ENCODE results near the gene CNTNAP2. TPM values are rescaled to one million over a fixed set of nuclear protein-coding genes. Genes with fewer than 3 reads are reported as not detected.

Gene CNTNAP2
- total RNA-seq, 1 donor from 2014 or later, result 1.9 TPM

DNA sequence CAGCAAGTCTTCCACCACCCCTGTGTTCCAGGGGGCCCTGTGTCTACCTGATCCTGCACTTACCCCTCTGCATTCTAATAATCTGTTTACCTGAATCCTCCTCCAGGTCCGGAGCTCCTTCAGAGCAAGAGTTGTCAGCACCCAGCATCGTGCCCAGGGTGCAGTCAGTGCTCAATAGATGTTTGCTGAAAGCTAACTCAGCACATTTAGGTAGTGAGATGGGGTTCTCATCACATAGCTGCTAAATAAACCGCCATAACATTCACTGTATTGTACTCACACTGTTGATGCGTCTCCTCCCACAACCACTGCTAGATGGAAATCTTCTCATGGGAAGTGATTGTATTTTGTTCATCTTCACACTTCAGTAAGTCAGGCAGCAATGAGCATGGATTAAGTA, 2097.5 kb downstream of the CNTNAP2 start:
- DNase-seq, result no peak

DNA sequence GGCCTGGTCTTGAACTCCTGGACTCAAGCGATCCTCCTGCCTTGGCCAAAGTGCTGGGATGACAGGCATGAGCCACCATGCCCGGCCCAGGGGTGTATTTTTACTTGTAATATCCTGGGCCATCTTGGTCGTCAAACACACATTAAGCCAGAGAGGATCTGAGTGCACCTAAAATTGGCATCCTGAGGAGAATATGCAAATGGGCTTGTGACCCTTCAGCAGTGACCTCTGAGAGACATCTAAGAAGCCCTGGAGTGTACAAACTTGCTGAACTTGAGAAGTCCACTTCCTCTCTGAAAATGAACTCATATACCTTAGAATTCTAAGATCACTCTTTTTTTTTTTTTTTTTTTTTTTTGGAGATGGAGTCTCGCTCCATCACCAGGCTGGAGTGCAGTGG, 2102.0 kb downstream of the CNTNAP2 start:
- DNase-seq, result no peak

GRCh38 chr7:148222721-148223120, 2106.1 kb downstream of the CNTNAP2 start:
- DNase-seq, result no peak

DNA sequence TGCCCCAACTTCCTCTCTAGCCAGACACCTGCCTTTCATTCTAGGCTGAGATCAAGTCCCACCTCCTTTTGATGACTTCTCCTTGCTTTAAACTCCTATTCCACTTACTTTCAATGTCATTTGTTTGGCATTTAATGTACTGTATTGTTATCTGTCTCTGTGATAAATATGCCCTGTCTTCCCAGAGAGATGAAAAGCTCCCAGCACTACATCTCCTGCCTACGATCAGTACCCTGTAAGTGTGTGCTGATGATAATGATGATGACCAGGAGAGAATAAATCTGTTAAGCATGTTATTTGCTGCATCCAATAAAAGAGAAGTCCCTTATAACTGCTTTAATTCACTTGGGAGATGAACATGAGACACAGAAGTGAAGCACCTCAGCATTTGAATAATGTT, 2106.6 kb downstream of the CNTNAP2 start:
- DNase-seq, result no peak

- DNase-seq, result no peak
These were observed 2107.1 kb downstream of the CNTNAP2 start for GRCh38 chr7:148223738-148224137.

DNA sequence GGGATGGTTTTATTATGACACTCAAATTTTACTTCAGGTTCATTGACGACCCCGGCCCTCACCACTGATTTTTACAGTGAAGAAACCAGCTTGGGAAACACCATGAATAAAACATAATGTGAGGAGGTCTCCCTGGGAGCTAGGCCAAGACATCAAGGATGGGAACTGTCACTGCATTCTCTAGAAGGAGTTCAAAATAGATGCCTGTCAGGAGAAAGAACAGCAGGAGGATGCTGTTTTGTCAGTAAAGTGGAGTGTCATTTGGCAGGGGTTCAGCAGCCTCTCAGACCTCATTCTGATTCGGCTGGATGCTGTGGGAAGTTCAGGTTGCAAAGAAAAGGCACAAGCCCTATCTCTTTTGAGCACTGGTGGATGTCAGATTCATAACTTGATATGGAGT, 2113.7 kb downstream of the CNTNAP2 start:
- no peak for DNase-seq

DNA sequence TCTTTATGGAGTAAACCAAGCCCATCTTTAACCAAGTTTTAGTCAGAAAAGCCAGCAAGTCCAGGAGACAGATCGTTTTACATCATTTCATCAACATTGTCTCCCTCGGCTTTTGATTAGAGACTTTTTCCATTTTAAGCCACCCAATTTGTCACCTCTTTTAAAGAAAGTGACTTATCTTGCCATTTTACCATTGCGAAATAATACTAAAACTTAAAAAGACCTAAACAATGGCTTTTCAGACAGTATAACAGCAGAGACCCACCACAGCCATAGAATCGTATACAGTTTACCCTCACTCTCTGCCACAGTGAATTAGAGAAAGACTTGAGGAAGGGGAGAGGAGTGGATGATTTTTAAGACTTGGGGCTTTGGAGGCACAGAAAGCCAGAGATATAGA, 2114.3 kb downstream of the CNTNAP2 start:
- no peak for DNase-seq

DNA sequence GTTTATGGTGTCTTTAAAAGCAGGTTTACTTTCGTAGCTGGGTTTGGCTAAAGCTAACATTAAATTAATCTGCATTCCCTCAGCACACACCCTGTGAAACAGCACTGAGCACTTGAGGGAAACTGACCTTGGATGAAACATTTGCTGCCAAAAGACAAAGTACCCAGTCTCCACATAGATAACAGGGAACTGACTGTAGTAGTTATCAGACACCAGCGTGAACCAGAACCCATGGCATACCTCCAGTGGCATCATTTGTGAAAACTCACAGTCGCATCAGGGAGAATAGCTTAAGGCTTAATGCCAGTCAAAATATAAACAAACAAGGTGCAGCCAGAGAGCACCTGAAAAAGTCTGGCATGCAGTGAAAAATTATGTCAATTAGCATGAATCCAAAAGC, 2116.2 kb downstream of the CNTNAP2 start:
- no peak for DNase-seq

- no peak for DNase-seq
These were observed 2118.1 kb downstream of the CNTNAP2 start for GRCh38 chr7:148234715-148235114.

- no peak for DNase-seq
These were observed 2122.2 kb downstream of the CNTNAP2 start for GRCh38 chr7:148238761-148239325.

- DNase-seq, result peak; percentile 54
These were observed 2125.2 kb downstream of the CNTNAP2 start for GRCh38 chr7:148241700-148242293.

DNA sequence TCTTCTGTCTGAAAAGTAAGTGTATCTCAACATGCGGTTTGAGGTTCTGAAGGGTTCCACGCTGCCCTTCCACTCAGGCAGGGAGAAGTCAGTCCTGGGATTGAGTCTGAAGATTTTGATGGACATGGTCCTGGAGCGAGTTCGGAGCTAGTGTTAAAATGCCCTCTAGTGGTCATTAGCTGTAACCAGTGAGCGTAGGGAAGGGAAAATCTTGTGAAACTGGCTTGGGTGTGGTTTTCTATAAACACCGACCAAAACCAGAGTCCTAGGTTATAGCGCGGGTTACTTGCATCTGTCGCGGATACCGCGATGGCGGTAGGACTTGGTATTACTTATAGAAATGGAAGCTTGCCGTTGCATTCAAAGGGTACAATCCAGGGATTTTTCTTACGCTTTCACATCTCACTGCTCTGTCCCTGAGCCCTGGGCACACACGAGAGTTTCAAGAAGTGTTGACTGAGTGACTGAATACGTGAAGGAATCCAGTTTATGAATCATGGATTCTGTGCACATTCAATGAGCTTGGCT, 2125.8 kb downstream of the CNTNAP2 start:
- DNase-seq, result peak; percentile 54

- DNase-seq, result no peak
These were observed 2128.8 kb downstream of the CNTNAP2 start for GRCh38 chr7:148245381-148245780.

DNA sequence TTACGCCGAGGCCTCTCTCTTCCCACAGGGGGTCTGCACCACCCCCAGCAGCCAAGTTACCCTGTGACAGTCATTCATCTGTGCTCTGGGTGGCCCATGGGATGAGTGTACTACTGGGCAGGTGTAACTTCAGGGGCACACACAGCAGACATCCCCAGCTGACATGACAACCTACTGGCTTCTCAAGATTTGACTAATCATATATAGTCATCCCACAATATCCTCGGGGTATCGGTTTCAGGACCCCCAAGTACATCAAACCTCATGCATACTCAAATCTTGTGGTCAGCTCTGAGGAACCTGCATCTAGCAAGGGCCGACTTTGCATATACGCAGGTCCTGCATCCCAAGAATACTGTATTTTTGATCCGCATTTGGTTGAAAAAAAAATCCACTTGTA, 2137.0 kb downstream of the CNTNAP2 start:
- DNase-seq, result no peak

DNA sequence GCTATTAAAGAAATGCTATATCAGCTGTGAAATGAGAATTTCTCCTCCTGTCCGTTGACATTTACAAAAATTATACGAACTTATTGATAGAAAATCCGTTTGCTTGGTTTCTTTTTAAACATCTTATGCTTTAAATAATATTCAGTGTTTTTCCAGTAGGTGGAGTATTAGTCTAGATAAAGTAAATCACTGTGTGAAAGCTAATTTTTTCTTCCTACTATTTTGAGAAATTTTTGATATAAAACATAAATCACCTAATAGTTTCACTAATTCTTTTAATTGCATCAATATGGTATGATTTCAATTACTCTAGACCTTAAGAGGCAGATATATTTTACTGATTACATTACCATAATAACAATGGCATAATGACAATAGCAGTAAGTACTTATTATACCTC, 2138.7 kb downstream of the CNTNAP2 start:
- no peak for DNase-seq

DNA sequence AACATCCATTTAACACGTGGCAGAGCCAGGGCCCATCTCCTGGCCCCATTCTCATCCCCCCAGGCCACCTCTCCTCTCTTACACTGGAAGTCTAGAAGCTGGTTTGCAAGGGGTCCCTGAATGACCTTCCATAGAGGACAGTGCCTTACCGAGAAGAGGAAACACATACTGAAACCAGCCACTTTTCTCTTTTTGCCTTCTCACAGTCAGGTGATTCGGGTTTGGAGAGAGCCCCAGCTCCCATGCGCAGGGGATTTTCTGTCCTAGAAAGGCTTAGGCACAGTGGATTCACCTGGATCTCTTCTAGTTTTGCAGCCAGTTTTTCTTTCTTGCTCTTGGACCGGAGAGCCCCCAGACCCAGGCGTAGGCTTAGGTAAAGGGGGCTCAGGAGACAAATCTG, 2139.8 kb downstream of the CNTNAP2 start:
- no peak for DNase-seq

DNA sequence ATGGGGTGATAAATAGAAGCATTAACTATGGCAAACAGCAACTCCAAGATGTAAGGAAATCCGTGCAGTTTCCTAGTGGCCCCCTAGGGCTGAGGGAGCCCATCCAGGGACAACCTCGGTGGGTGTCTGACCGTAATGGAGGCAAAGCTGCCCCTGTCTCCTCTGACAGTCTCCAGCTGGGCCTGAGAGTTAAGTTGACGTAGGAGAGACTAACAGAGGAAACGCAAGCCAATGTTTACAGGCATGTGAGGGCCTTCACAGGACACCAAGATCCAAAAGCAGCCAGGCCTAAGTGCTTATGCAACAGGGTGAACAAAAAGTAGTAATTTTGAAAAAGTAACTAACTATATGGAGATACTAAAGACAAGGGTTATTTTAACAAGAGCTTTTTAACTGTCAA, 2144.0 kb downstream of the CNTNAP2 start:
- no peak for DNase-seq

- no peak for DNase-seq
These were observed 2144.9 kb downstream of the CNTNAP2 start for GRCh38 chr7:148261523-148261922.

DNA sequence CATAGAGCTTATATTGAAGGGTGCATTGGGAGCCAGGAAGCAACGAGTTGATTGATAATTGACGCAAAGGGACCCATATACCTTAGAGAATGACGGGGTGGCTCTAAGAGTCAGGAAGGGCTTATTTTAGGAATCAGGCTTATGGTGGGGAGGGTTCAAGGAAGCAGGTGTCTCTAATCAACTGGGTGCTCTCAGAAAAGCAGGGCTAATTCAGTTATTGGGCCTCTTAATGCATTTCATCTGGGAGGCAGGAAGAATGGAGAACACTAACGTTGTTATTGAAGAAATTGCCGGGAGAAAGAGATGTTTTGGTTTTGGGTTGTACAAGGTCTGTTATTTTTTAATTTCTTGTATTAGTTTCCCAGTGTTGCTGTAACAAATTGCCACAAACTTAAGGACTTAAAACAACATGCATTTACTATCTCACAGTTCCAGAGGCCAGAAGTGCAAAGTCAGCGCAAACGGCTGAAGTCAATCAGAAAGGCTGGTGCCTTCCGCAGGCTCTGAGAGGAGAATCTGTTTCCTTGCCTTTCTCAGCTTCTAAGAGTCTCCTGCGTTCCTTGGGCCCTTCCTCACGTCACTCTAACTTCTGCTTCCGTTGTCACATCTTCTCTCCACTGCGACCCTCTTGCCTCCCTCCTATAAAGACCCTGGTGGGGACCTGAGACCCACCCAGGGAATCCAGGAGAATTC, 2145.5 kb downstream of the CNTNAP2 start:
- no peak for DNase-seq

- peak; percentile 34 for DNase-seq
These were observed 2146.2 kb downstream of the CNTNAP2 start for GRCh38 chr7:148262721-148263229.

- DNase-seq, result no peak
These were observed 2148.4 kb downstream of the CNTNAP2 start for GRCh38 chr7:148264933-148265557.

GRCh38 chr7:148265896-148266295, 2149.3 kb downstream of the CNTNAP2 start:
- DNase-seq, result no peak

GRCh38 chr7:148266795-148267194, 2150.2 kb downstream of the CNTNAP2 start:
- no peak for DNase-seq

Data from skin of body (tissue), 2 donors.